A673 (cell line): ENCODE results near the gene ATG7. TPM values are rescaled to one million over a fixed set of nuclear protein-coding genes. Genes with fewer than 3 reads are reported as not detected.
A peak's percentile ranks its signal among the peaks of the same experiment; 100 is the strongest.
"Not testable (repeated sequence)": the region's sequence is repeated elsewhere in the genome, so short reads cannot be mapped to it uniquely, and the experiment has no call there.

Experiments used
- BruUV-seq: library from RNA; stranded (reverse); fragments of 400-500 nt; replicated peaks from 2 replicates; lab custom pipeline; 2021; lab: Mats Ljungman, UMichigan
- CTCF ChIA-PET: fragments of 300-600 bp; sonication (Branson Sonifier 250); formaldehyde crosslinking; loops from one replicate; lab custom pipeline; 2022; ENCODE audit warnings: antibody characterized with exemption; lab: Charles Lee
- POLR2A ChIA-PET: fragments of 300-600 bp; sonication (Branson Sonifier 250); formaldehyde crosslinking; loops from one replicate; lab custom pipeline; 2022; ENCODE audit warnings: antibody characterized with exemption; ENCODE audit not compliant: low non-redundant PET; lab: Charles Lee
- DNase-seq: peaks from one replicate; pipeline ENCODE4 v3.0.0-alpha.2; 2015; ENCODE audit warnings: low spot score
- H3K27ac ChIP-seq: fragments of 200-600 bp; sonication (generic); 2 replicates; pipeline ENCODE4 v1.5.1; 2016; ENCODE audit warnings: mixed run types, low read depth, mild to moderate bottlenecking, mixed read lengths, antibody characterized with exemption, low read length; ENCODE audit not compliant: poor library complexity, severe bottlenecking
- H3K27me3 ChIP-seq: fragments of 200-600 bp; sonication (generic); replicated peaks from 2 replicates; pipeline ENCODE4 v1.6.1; 2017; ENCODE audit warnings: mixed run types, low read depth, mild to moderate bottlenecking, mixed read lengths, antibody characterized with exemption, low read length; ENCODE audit not compliant: insufficient read depth, poor library complexity
- H3K36me3 ChIP-seq: fragments of 200-600 bp; sonication (generic); 2 replicates; pipeline ENCODE4 v1.6.1; 2016; ENCODE audit warnings: mixed run types, mild to moderate bottlenecking, mixed read lengths, antibody characterized with exemption, low read length; ENCODE audit not compliant: insufficient read depth, poor library complexity, severe bottlenecking
- H3K4me1 ChIP-seq: fragments of 200-600 bp; sonication (generic); 2 replicates; pipeline ENCODE4 v1.6.1; 2017; ENCODE audit warnings: mixed run types, mild to moderate bottlenecking, mixed read lengths, antibody characterized with exemption, low read length; ENCODE audit not compliant: insufficient read depth, poor library complexity, severe bottlenecking
- H3K4me3 ChIP-seq: fragments of 200-600 bp; sonication (generic); 2 replicates; pipeline ENCODE4 v1.5.1; 2016; ENCODE audit warnings: low read depth, mixed run types, mild to moderate bottlenecking, mixed read lengths, low read length; ENCODE audit not compliant: poor library complexity, severe bottlenecking
- H3K9me3 ChIP-seq: fragments of 200-600 bp; sonication (generic); 2 replicates; pipeline ENCODE4 v1.6.1; 2016; ENCODE audit warnings: mixed run types, low read depth, mild to moderate bottlenecking, mixed read lengths, antibody characterized with exemption, low read length; ENCODE audit not compliant: poor library complexity, severe bottlenecking
- EZH2 ChIP-seq: fragments of 200-600 bp; sonication (generic); IDR thresholded peaks from 2 replicates; pipeline ENCODE4 v1.6.1; 2017; ENCODE audit warnings: borderline replicate concordance, low read depth, mild to moderate bottlenecking, mixed read lengths, antibody characterized with exemption, low read length; ENCODE audit not compliant: poor library complexity, severe bottlenecking
- intact Hi-C: fragments of 100-400 bp; cut with micrococcal nuclease; formaldehyde crosslinking; loops from one replicate; pipeline ENCODE4 v1.10.0; 2022; ENCODE audit not compliant: unreplicated experiment
- total RNA-seq: library from RNA; stranded (reverse); gene quantifications from 2 replicates; pipeline ENCODE4 v1.2.3, GENCODE V29; 2021
- TF ChIP-seq, protein P1 (sequence below): fragments of 300-800, 200-600 bp; sonication (generic); conservative IDR thresholded peaks from 2 replicates; pipeline ENCODE4 v1.5.1; 2017; ENCODE audit warnings: low read depth, mild to moderate bottlenecking, antibody characterized with exemption, low read length, moderate library complexity, mixed read lengths

ATG7 gene
- total RNA-seq, 1 experiment from 2014 or later, result 30.9 TPM

- H3K27me3 ChIP-seq, result no peaks in the 10 kb centered on the region
- intact Hi-C loops, result no loop called here
- no peak overlapping the region for H3K4me3 ChIP-seq
- TF ChIP-seq EZH2, result no peak
- TF ChIP-seq, protein P1, sequence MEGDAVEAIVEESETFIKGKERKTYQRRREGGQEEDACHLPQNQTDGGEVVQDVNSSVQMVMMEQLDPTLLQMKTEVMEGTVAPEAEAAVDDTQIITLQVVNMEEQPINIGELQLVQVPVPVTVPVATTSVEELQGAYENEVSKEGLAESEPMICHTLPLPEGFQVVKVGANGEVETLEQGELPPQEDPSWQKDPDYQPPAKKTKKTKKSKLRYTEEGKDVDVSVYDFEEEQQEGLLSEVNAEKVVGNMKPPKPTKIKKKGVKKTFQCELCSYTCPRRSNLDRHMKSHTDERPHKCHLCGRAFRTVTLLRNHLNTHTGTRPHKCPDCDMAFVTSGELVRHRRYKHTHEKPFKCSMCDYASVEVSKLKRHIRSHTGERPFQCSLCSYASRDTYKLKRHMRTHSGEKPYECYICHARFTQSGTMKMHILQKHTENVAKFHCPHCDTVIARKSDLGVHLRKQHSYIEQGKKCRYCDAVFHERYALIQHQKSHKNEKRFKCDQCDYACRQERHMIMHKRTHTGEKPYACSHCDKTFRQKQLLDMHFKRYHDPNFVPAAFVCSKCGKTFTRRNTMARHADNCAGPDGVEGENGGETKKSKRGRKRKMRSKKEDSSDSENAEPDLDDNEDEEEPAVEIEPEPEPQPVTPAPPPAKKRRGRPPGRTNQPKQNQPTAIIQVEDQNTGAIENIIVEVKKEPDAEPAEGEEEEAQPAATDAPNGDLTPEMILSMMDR, result no peak
- peaks cover 4% of the 10 kb centered on the region for H3K4me1 ChIP-seq
- no peak for DNase-seq
- no peak overlapping the region for H3K27ac ChIP-seq
- POLR2A ChIA-PET, result no interaction called here
- CTCF ChIA-PET, result no interaction called here
- no peaks in the 10 kb centered on the region for H3K9me3 ChIP-seq
- no peaks in the 10 kb centered on the region for H3K36me3 ChIP-seq
- BruUV-seq, result no TSS peak
Observed at GRCh38 chr3:11498646-11499045, 226.4 kb downstream of the ATG7 start.

DNA sequence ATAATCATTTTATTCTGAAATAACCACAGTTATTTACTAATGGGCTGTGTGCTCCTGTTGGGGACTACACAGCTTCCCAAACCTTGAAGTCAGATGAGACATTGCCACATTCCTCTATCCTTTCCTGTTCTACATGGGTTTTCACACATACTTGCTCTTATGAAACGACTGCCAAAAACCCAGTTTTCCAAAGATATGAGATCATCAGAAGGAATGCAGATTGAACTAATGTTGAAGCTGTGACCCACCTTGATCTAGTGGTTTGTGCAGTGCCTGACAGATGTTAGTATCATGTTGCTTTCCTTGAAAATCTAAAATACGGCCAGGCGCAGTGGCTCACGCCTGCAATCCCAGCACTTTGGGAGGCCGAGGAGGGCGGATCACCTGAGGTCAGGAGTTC is 226.9 kb downstream of the ATG7 start:
- Histone ChIP-seq H3K9me3 (no peaks in the 10 kb centered on the region), H3K27ac (no peak overlapping the region), H3K36me3 (no peaks in the 10 kb centered on the region), H3K27me3 (no peaks in the 10 kb centered on the region), H3K4me3 (no peak overlapping the region), H3K4me1 (peaks cover 4% of the 10 kb centered on the region)
- BruUV-seq, result no TSS peak
- intact Hi-C loops, result no loop called here
- TF ChIP-seq, protein P1, result no peak
- TF ChIP-seq EZH2, result no peak
- ChIA-PET CTCF (no interaction called here), POLR2A (no interaction called here)
- DNase-seq, result no peak

GRCh38 chr3:11502413-11502812 is 230.2 kb downstream of the ATG7 start:
- H3K4me1 ChIP-seq, CTCF ChIA-PET, H3K4me3 ChIP-seq, intact Hi-C loops, H3K36me3 ChIP-seq, DNase-seq, H3K27me3 ChIP-seq, BruUV-seq, POLR2A ChIA-PET, H3K9me3 ChIP-seq, H3K27ac ChIP-seq: not testable (repeated sequence)

- no TSS peak for BruUV-seq
- Histone ChIP-seq H3K4me1 (peaks cover 30% of the 10 kb centered on the region), H3K9me3 (no peaks in the 10 kb centered on the region), H3K36me3 (no peaks in the 10 kb centered on the region), H3K27me3 (no peaks in the 10 kb centered on the region), H3K27ac (no peak overlapping the region), H3K4me3 (no peak overlapping the region)
- POLR2A ChIA-PET, result interaction anchor here (0.6 kb wide), 1 partner anchor 25 kb away, joined by 4 read pairs; no protein-coding TSS in a partner anchor
- CTCF ChIA-PET, result no interaction called here
- intact Hi-C loops, result no loop called here
- TF ChIP-seq EZH2, result no peak
- TF ChIP-seq, protein P1, result no peak
- peak; percentile 35 for DNase-seq
Observed at GRCh38 chr3:11507719-11508118, 235.5 kb downstream of the ATG7 start.
